ENCODE results near the gene PFKFB4. TPM values are rescaled to one million over a fixed set of nuclear protein-coding genes. Genes with fewer than 3 reads are reported as not detected.

Gene PFKFB4
- total RNA-seq, 5 donors from 2014 or later (not counting 1 experiment from before 2014, with no cell fraction given) = 1.8 to 4.2 (median 2.4) TPM

DNA sequence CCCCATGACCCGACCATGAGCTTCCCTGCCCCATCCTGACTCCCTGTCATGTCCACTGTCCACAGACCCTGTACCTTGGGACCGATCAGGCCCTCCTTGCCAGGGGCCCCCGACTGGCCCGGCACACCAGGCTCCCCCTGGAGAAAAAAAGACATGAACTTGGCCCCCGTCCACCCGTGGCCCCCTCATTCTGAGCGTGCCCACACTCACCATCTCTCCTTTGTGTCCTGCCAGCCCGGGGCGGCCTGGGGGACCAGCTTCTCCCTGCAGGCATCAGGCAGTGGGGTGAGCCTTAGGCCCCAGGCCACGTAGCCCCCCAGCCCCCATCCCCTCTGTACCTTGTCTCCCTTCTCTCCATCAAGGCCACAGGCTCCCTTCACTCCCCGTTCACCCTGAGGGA is 10.9 kb upstream of the PFKFB4 start:
- 50% methylated on average over 1 of the region's 11 CpGs for WGBS (ENCODE audit: insufficient coverage)
- Histone ChIP-seq H3K9me3 (no peaks in the 10 kb centered on the region), H3K4me3 (ENCODE audit: control insufficient read depth in 1 of 2, extremely low read depth in 1 of 2, low read length in 1 of 2) (no peak overlapping the region), H3K27ac (ENCODE audit: low read length) (no peak overlapping the region), H3K36me3 (ENCODE audit: control insufficient read depth in 2 of 2, extremely low read depth in 1 of 2, insufficient read depth in 1 of 2, low read length in 1 of 2) (no peaks in the 10 kb centered on the region), H3K4me1 (ENCODE audit: control insufficient read depth in 1 of 2, extremely low read depth in 1 of 2, insufficient read depth in 2 of 2, low read length in 2 of 2) (peaks cover 0 to 10% of the 10 kb centered on the region in 2 experiments), H3K27me3 (replicated peaks in 1 of 2; ENCODE audit: control insufficient read depth in 2 of 2, extremely low read depth in 1 of 2, insufficient read depth in 2 of 2, low read length in 1 of 2) (no peaks in the 10 kb centered on the region)
- DNase-seq (no peak), ATAC-seq (replicated peaks in 1 of 4) (no peak)
- Mint-ChIP-seq H3K27ac (no peak overlapping the region), H3K9me3 (no peaks in the 10 kb centered on the region), H3K4me3 (no peak overlapping the region), H3K4me1 (peaks cover 0 to 6% (median 0%) of the 10 kb centered on the region in 3 donors), H3K27me3 (no peaks in the 10 kb centered on the region), H3K36me3 (no peaks in the 10 kb centered on the region)
- ChIA-PET CTCF (no interaction called here), POLR2A (interaction anchor here (0.5 to 0.6 kb wide), 2 partner anchors 142 to 256 kb away, joined by 4 to 5 read pairs; no protein-coding TSS in a partner anchor)

- Mint-ChIP-seq H3K27ac (no peak overlapping the region), H3K4me1 (peaks cover 0 to 6% (median 0%) of the 10 kb centered on the region in 3 donors), H3K36me3 (no peaks in the 10 kb centered on the region), H3K9me3 (no peaks in the 10 kb centered on the region), H3K4me3 (no peak overlapping the region), H3K27me3 (no peaks in the 10 kb centered on the region)
- peaks cover 0 to 10% of the 10 kb centered on the region in 2 experiments for H3K4me1 ChIP-seq (ENCODE audit: control insufficient read depth in 1 of 2, extremely low read depth in 1 of 2, insufficient read depth in 2 of 2, low read length in 2 of 2)
- no peak overlapping the region for H3K4me3 ChIP-seq (ENCODE audit: control insufficient read depth in 1 of 2, extremely low read depth in 1 of 2, low read length in 1 of 2)
- peaks cover 0 to 1% of the 10 kb centered on the region in 2 experiments for H3K27me3 ChIP-seq (replicated peaks in 1 of 2; ENCODE audit: control insufficient read depth in 2 of 2, extremely low read depth in 1 of 2, insufficient read depth in 2 of 2, low read length in 1 of 2)
- H3K9me3 ChIP-seq = no peaks in the 10 kb centered on the region
- WGBS (ENCODE audit: insufficient coverage) = 81% methylated on average over 5 of the region's 5 CpGs
- no peaks in the 10 kb centered on the region for H3K36me3 ChIP-seq (ENCODE audit: control insufficient read depth in 2 of 2, extremely low read depth in 1 of 2, insufficient read depth in 1 of 2, low read length in 1 of 2)
- H3K27ac ChIP-seq (ENCODE audit: low read length) = no peak overlapping the region
- ChIA-PET POLR2A (interaction anchor here (0.5 to 0.6 kb wide), 2 partner anchors 143 to 255 kb away, joined by 4 to 5 read pairs; no protein-coding TSS in a partner anchor), CTCF (no interaction called here)
- ATAC-seq (replicated peaks in 1 of 4) (no peak), DNase-seq (no peak)
These were observed 10.5 kb upstream of the PFKFB4 start for GRCh38 chr3:48567090-48567489.

DNA sequence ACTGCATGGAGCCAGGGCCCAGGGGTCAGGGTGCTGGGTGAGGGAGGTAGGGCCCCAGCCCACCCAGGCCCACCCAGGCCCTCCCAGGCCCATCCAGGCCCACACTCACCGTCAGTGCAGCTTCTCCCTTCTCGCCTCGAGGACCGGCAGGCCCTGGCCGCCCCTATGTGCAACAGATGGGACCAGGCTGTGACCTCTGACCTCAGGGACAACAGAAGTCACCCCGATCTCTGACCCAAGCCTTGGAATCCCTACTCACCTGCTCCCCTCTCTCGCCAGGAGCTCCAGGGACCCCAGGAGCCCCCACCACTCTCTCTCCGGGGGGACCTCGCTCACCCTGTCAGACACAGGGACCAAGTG is 9.8 kb upstream of the PFKFB4 start:
- H3K4me3 Mint-ChIP-seq = no peak overlapping the region
- 85% methylated on average over 4 of the region's 9 CpGs for WGBS (ENCODE audit: insufficient coverage)
- ChIA-PET POLR2A (no interaction called here), CTCF (no interaction called here)
- no peaks in the 10 kb centered on the region for H3K27me3 Mint-ChIP-seq
- H3K4me1 Mint-ChIP-seq = peaks cover 0 to 6% (median 0%) of the 10 kb centered on the region in 3 donors
- no peak overlapping the region for H3K27ac Mint-ChIP-seq
- Histone ChIP-seq H3K4me1 (ENCODE audit: control insufficient read depth in 1 of 2, extremely low read depth in 1 of 2, insufficient read depth in 2 of 2, low read length in 2 of 2) (peaks cover 0 to 10% of the 10 kb centered on the region in 2 experiments), H3K4me3 (ENCODE audit: control insufficient read depth in 1 of 2, extremely low read depth in 1 of 2, low read length in 1 of 2) (no peak overlapping the region), H3K27me3 (replicated peaks in 1 of 2; ENCODE audit: control insufficient read depth in 2 of 2, extremely low read depth in 1 of 2, insufficient read depth in 2 of 2, low read length in 1 of 2) (peaks cover 0 to 2% of the 10 kb centered on the region in 2 experiments), H3K36me3 (ENCODE audit: control insufficient read depth in 2 of 2, extremely low read depth in 1 of 2, insufficient read depth in 1 of 2, low read length in 1 of 2) (no peaks in the 10 kb centered on the region), H3K9me3 (no peaks in the 10 kb centered on the region), H3K27ac (ENCODE audit: low read length) (no peak overlapping the region)
- no peaks in the 10 kb centered on the region for H3K9me3 Mint-ChIP-seq
- no peaks in the 10 kb centered on the region for H3K36me3 Mint-ChIP-seq
- DNase-seq (no peak), ATAC-seq (replicated peaks in 1 of 4) (no peak)

DNA sequence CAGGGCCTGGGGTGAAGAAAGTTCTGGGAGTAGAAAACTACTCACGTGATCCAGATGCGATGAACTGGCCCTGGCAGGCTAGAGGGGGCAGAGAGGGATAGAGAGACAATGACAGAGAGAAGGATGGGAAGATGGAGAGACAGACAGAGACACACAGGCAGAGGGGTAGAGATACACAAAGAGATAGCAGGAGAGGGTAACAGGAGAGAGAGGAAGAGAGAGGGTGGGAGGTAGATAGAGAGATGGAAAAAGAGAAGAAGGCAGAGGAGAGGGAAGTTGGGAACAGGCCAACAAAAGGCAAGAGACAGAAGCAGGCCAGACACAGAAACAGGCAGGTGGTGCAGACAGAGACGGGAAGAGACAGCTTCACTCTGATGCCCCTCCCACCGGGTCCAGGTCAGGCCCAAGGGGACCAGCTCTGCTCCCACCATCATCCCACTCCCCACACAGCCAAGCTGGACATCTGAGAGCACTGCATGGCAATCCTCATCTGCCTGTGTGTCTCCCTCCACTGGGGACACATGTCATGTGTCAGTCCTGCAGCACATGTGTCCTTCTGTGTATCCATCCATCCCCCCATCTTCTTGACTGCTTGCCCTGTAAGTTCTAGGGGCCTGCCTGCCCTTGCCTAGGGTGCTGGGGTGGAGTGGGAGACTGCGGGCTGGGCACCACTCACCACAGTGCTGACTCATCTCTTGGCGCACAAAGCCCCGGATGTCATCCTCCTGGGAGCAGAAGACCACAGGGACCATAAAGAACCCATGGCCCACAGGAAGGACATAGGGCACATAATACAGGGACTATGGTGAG is 9.2 kb upstream of the PFKFB4 start:
- ATAC-seq (replicated peaks in 1 of 4) (no peak), DNase-seq (no peak)
- ChIA-PET POLR2A (no interaction called here), CTCF (no interaction called here)
- peaks cover 0 to 13% of the 10 kb centered on the region in 2 experiments for H3K4me1 ChIP-seq (ENCODE audit: control insufficient read depth in 1 of 2, extremely low read depth in 1 of 2, insufficient read depth in 2 of 2, low read length in 2 of 2)
- H3K27me3 ChIP-seq (replicated peaks in 1 of 2; ENCODE audit: control insufficient read depth in 2 of 2, extremely low read depth in 1 of 2, insufficient read depth in 2 of 2, low read length in 1 of 2) = peaks cover 0 to 4% of the 10 kb centered on the region in 2 experiments
- Mint-ChIP-seq H3K27ac (no peak overlapping the region), H3K4me3 (no peak overlapping the region), H3K27me3 (no peaks in the 10 kb centered on the region), H3K4me1 (peaks cover 0 to 6% (median 0%) of the 10 kb centered on the region in 3 donors), H3K9me3 (no peaks in the 10 kb centered on the region), H3K36me3 (no peaks in the 10 kb centered on the region)
- H3K27ac ChIP-seq (ENCODE audit: low read length) = no peak overlapping the region
- H3K36me3 ChIP-seq (ENCODE audit: control insufficient read depth in 2 of 2, extremely low read depth in 1 of 2, insufficient read depth in 1 of 2, low read length in 1 of 2) = no peaks in the 10 kb centered on the region
- 63% methylated on average over 7 of the region's 7 CpGs for WGBS (ENCODE audit: insufficient coverage)
- no peak overlapping the region for H3K4me3 ChIP-seq (ENCODE audit: control insufficient read depth in 1 of 2, extremely low read depth in 1 of 2, low read length in 1 of 2)
- no peaks in the 10 kb centered on the region for H3K9me3 ChIP-seq

GRCh38 chr3:48565186-48565585 is 8.6 kb upstream of the PFKFB4 start:
- no peak overlapping the region for H3K4me3 ChIP-seq (ENCODE audit: control insufficient read depth in 1 of 2, extremely low read depth in 1 of 2, low read length in 1 of 2)
- DNase-seq (no peak), ATAC-seq (replicated peaks in 1 of 4) (no peak)
- H3K9me3 ChIP-seq = no peaks in the 10 kb centered on the region
- H3K9me3 Mint-ChIP-seq = no peaks in the 10 kb centered on the region
- WGBS (ENCODE audit: insufficient coverage) = 93% methylated on average over 11 of the region's 11 CpGs
- no peaks in the 10 kb centered on the region for H3K36me3 ChIP-seq (ENCODE audit: control insufficient read depth in 2 of 2, extremely low read depth in 1 of 2, insufficient read depth in 1 of 2, low read length in 1 of 2)
- H3K4me1 ChIP-seq (ENCODE audit: control insufficient read depth in 1 of 2, extremely low read depth in 1 of 2, insufficient read depth in 2 of 2, low read length in 2 of 2) = peaks cover 0 to 16% of the 10 kb centered on the region in 2 experiments
- peaks cover 0 to 6% (median 0%) of the 10 kb centered on the region in 3 donors for H3K4me1 Mint-ChIP-seq
- POLR2A ChIA-PET = interaction anchor here in 1 of 2 donors (0.5 kb wide), 1 partner anchor 323 kb away, joined by 4 read pairs; no protein-coding TSS in a partner anchor
- no peaks in the 10 kb centered on the region for H3K36me3 Mint-ChIP-seq
- CTCF ChIA-PET = no interaction called here
- H3K27me3 Mint-ChIP-seq = no peaks in the 10 kb centered on the region
- H3K27ac Mint-ChIP-seq = no peak overlapping the region
- H3K27me3 ChIP-seq (replicated peaks in 1 of 2; ENCODE audit: control insufficient read depth in 2 of 2, extremely low read depth in 1 of 2, insufficient read depth in 2 of 2, low read length in 1 of 2) = peaks cover 0 to 7% of the 10 kb centered on the region in 2 experiments
- no peak overlapping the region for H3K4me3 Mint-ChIP-seq
- H3K27ac ChIP-seq (ENCODE audit: low read length) = no peak overlapping the region

DNA sequence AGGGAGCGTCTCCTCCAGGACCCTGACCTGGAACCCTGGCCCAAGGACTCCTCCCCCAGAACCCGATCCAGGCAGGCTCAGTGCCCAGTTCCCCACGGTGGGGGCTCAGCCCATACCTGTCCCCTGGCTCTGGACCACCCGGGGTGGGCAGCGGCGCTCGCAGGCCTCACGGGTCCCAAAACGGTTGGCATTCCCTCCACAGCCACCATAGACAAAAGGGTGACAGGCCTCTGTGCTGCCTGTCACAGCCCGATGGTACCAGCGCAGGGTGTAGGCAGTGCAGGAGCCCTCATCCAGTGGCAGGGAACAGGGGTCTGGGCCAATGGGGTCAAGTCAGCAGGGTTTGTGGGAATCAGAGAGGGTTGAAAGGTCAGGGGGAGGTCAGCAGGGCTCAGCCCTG is 8.1 kb upstream of the PFKFB4 start:
- Mint-ChIP-seq H3K36me3 (no peaks in the 10 kb centered on the region), H3K4me1 (peaks cover 0 to 6% (median 0%) of the 10 kb centered on the region in 3 donors), H3K4me3 (no peak overlapping the region), H3K27ac (no peak overlapping the region), H3K9me3 (no peaks in the 10 kb centered on the region), H3K27me3 (no peaks in the 10 kb centered on the region)
- Histone ChIP-seq H3K27ac (ENCODE audit: low read length) (no peak overlapping the region), H3K4me1 (ENCODE audit: control insufficient read depth in 1 of 2, extremely low read depth in 1 of 2, insufficient read depth in 2 of 2, low read length in 2 of 2) (peaks cover 0 to 16% of the 10 kb centered on the region in 2 experiments), H3K36me3 (ENCODE audit: control insufficient read depth in 2 of 2, extremely low read depth in 1 of 2, insufficient read depth in 1 of 2, low read length in 1 of 2) (no peaks in the 10 kb centered on the region), H3K27me3 (replicated peaks in 1 of 2; ENCODE audit: control insufficient read depth in 2 of 2, extremely low read depth in 1 of 2, insufficient read depth in 2 of 2, low read length in 1 of 2) (peaks cover 0 to 11% of the 10 kb centered on the region in 2 experiments), H3K9me3 (no peaks in the 10 kb centered on the region), H3K4me3 (ENCODE audit: control insufficient read depth in 1 of 2, extremely low read depth in 1 of 2, low read length in 1 of 2) (no peak overlapping the region)
- CTCF ChIA-PET = no interaction called here
- ATAC-seq (replicated peaks in 1 of 4) = no peak
- 90% methylated on average over 9 of the region's 11 CpGs for whole genome bisulfite sequencing (ENCODE audit: insufficient coverage)
- no peak for DNase-seq
- POLR2A ChIA-PET = interaction anchor here in 1 of 2 donors (0.5 kb wide), 1 partner anchor 322 kb away, joined by 4 read pairs; no protein-coding TSS in a partner anchor
